RWPE2 (cell line): Measurements from ENCODE around the gene UBIAD1.

Source experiments
- ATAC-seq: fragments of 200-7000 bp; cut with Tn5 transposase; 3 replicates; pipeline ENCODE4 v1.9.1; 2021; ENCODE audit warnings: low read depth
- DNase-seq: peaks from one replicate; pipeline ENCODE4 v3.0.0-alpha.2; 2020; ENCODE audit warnings: low spot score
- H3K27ac ChIP-seq: fragments of 450-650 bp; 2 replicates; pipeline ENCODE4 v1.5.1; 2017; ENCODE audit warnings: mild to moderate bottlenecking; ENCODE audit not compliant: poor library complexity, severe bottlenecking
- H3K27me3 ChIP-seq: fragments of 250-450 bp; sonication (Bioruptor Pico); 2 replicates; pipeline ENCODE4 v1.5.1; 2021; ENCODE audit warnings: mild to moderate bottlenecking, moderate library complexity; ENCODE audit not compliant: insufficient read depth, poor library complexity, severe bottlenecking
- H3K36me3 ChIP-seq: fragments of 250-450 bp; sonication (Bioruptor Pico); 2 replicates; pipeline ENCODE4 v1.5.1; 2020; ENCODE audit warnings: low read depth, mild to moderate bottlenecking, moderate library complexity
- H3K4me1 ChIP-seq: fragments of 250-450 bp; sonication (Bioruptor Pico); 2 replicates; pipeline ENCODE4 v1.5.1; 2021; ENCODE audit warnings: mild to moderate bottlenecking, moderate library complexity; ENCODE audit not compliant: insufficient read depth, poor library complexity, severe bottlenecking
- H3K4me3 ChIP-seq: fragments of 250-450 bp; sonication (Bioruptor Pico); 2 replicates; pipeline ENCODE4 v1.5.1; 2021; ENCODE audit warnings: mild to moderate bottlenecking, moderate library complexity; ENCODE audit not compliant: severe bottlenecking
- H3K9me3 ChIP-seq: fragments of 250-450 bp; sonication (Bioruptor Pico); 2 replicates; pipeline ENCODE4 v1.5.1; 2021; ENCODE audit warnings: mild to moderate bottlenecking, moderate library complexity; ENCODE audit not compliant: severe bottlenecking
- TF ChIP-seq, protein P1 (sequence below): fragments of 450-650 bp; IDR thresholded peaks from one replicate; pipeline ENCODE4 v1.5.1; 2017; ENCODE audit warnings: mild to moderate bottlenecking, moderate library complexity; ENCODE audit not compliant: poor library complexity, severe bottlenecking

The UBIAD1 gene

DNA sequence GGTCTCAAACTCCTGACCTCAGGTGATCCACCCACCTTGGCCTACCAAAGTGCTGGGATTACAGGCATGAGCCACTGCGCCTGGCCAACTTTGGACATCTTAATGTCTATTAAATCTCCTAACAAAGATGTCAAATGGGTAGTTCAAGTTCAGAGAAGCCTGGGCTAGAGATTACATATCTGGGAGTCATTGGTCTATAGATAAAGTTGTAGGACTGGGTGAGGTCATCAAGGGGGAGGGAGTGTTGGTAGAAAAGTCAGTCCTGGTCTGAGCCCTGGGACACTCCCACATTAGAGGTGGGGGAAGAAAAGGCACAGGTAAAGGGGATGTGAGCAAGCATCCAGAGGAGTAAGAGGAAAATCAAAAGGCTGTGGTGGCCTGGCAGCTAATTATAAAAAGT lies 6.6 kb downstream of the UBIAD1 start:
- Histone ChIP-seq H3K27ac (no peak overlapping the region), H3K4me1 (peaks cover 4% of the 10 kb centered on the region), H3K9me3 (no peaks in the 10 kb centered on the region), H3K36me3 (peaks cover 32% of the 10 kb centered on the region), H3K4me3 (no peak overlapping the region), H3K27me3 (no peaks in the 10 kb centered on the region)
- DNase-seq (no peak), ATAC-seq (no peak)
- TF ChIP-seq, protein P1, sequence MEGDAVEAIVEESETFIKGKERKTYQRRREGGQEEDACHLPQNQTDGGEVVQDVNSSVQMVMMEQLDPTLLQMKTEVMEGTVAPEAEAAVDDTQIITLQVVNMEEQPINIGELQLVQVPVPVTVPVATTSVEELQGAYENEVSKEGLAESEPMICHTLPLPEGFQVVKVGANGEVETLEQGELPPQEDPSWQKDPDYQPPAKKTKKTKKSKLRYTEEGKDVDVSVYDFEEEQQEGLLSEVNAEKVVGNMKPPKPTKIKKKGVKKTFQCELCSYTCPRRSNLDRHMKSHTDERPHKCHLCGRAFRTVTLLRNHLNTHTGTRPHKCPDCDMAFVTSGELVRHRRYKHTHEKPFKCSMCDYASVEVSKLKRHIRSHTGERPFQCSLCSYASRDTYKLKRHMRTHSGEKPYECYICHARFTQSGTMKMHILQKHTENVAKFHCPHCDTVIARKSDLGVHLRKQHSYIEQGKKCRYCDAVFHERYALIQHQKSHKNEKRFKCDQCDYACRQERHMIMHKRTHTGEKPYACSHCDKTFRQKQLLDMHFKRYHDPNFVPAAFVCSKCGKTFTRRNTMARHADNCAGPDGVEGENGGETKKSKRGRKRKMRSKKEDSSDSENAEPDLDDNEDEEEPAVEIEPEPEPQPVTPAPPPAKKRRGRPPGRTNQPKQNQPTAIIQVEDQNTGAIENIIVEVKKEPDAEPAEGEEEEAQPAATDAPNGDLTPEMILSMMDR = no peak

GRCh38 chr1:11280719-11281376 lies 7.8 kb downstream of the UBIAD1 start:
- Histone ChIP-seq H3K27me3 (no peaks in the 10 kb centered on the region), H3K36me3 (peaks cover 31% of the 10 kb centered on the region), H3K27ac (no peak overlapping the region), H3K4me3 (no peak overlapping the region), H3K4me1 (no peaks in the 10 kb centered on the region), H3K9me3 (no peaks in the 10 kb centered on the region)
- ATAC-seq (no peak), DNase-seq (no peak)
- TF ChIP-seq, protein P1 = no peak

GRCh38 chr1:11281518-11282331 lies 8.7 kb downstream of the UBIAD1 start:
- no peak overlapping the region for H3K27ac ChIP-seq
- H3K9me3 ChIP-seq = no peaks in the 10 kb centered on the region
- no peaks in the 10 kb centered on the region for H3K27me3 ChIP-seq
- ATAC-seq (no peak), DNase-seq (no peak)
- no peaks in the 10 kb centered on the region for H3K4me1 ChIP-seq
- H3K36me3 ChIP-seq = peaks cover 36% of the 10 kb centered on the region
- H3K4me3 ChIP-seq = no peak overlapping the region
- TF ChIP-seq, protein P1 = no peak

GRCh38 chr1:11283151-11283550 lies 10.2 kb downstream of the UBIAD1 start:
- peaks cover 40% of the 10 kb centered on the region for H3K36me3 ChIP-seq
- DNase-seq (no peak), ATAC-seq (no peak)
- H3K27ac ChIP-seq = no peak overlapping the region
- no peaks in the 10 kb centered on the region for H3K27me3 ChIP-seq
- H3K4me3 ChIP-seq = no peak overlapping the region
- H3K9me3 ChIP-seq = no peaks in the 10 kb centered on the region
- TF ChIP-seq, protein P1 = no peak
- H3K4me1 ChIP-seq = no peaks in the 10 kb centered on the region

- Histone ChIP-seq H3K9me3 (no peaks in the 10 kb centered on the region), H3K4me3 (no peak overlapping the region), H3K36me3 (peaks cover 35% of the 10 kb centered on the region), H3K27ac (no peak overlapping the region), H3K27me3 (no peaks in the 10 kb centered on the region), H3K4me1 (no peaks in the 10 kb centered on the region)
- DNase-seq = no peak
- TF ChIP-seq, protein P1 = no peak
- ATAC-seq = no peak
Measured at GRCh38 chr1:11284784-11285183, 11.8 kb downstream of the UBIAD1 start.
